B cell (primary cell): ENCODE results near the gene TOMM40L. TPM values are rescaled to one million over a fixed set of nuclear protein-coding genes. Genes with fewer than 3 reads are reported as not detected.

Source experiments
- ATAC-seq: fragments of 200-7000 bp; cut with Tn5 transposase; one replicate; pipeline ENCODE4 v1.10.0; 2021; ENCODE audit warnings: low read depth, mild to moderate bottlenecking, moderate number of reproducible peaks, moderate library complexity
- CTCF ChIA-PET: fragments of 350-600 bp; sonication (Branson Sonifier 250); formaldehyde crosslinking; loops from one replicate; lab custom pipeline; 2021; ENCODE audit warnings: antibody characterized with exemption, inconsistent platforms; lab: Charles Lee
- POLR2A ChIA-PET: fragments of 350-600 bp; sonication (Branson Sonifier 250); formaldehyde crosslinking; loops from one replicate; lab custom pipeline; 2021; ENCODE audit warnings: antibody characterized with exemption; lab: Charles Lee
- DNase-seq: peaks from one replicate; pipeline ENCODE4 v3.0.0; 2013
- H2AFZ ChIP-seq: 2 replicates; pipeline ENCODE4 v1.6.1; 2012; ENCODE audit warnings: mild to moderate bottlenecking, low read depth, low read length; ENCODE audit not compliant: insufficient read depth, poor library complexity, severe bottlenecking
- H3K27ac ChIP-seq, 2 donors: 1 replicate in 1 of 2; 2 replicates in 1 of 2; pipeline ENCODE4 v1.5.1; 2012 to 2013; ENCODE audit warnings: low read length in 2 of 2, mild to moderate bottlenecking in 2 of 2, moderate library complexity in 1 of 2
- H3K27me3 ChIP-seq, 4 experiments: fragments of 200-600 bp in 1 of 4; sonication (generic) in 1 of 4; replicated peaks in 1 of 4; 1 replicate in 2 of 4; 2 replicates in 2 of 4; pipeline versions ENCODE4 v1.6.1 to v1.7.0; 2013 to 2016; ENCODE audit warnings: low read length in 3 of 4, mild to moderate bottlenecking in 2 of 4, mixed read lengths in 1 of 4, moderate library complexity in 1 of 4; ENCODE audit not compliant: insufficient read depth in 4 of 4, control insufficient read depth in 3 of 4; ENCODE audit errors: control extremely low read depth in 1 of 4
- H3K36me3 ChIP-seq, 2 experiments: replicated peaks in 1 of 2; 1 replicate in 1 of 2; 2 replicates in 1 of 2; pipeline versions ENCODE4 v1.6.1 to v1.7.1; 2013; ENCODE audit warnings: low read length in 1 of 2; ENCODE audit not compliant: insufficient read depth in 2 of 2, control insufficient read depth in 1 of 2; ENCODE audit errors: control extremely low read depth in 1 of 2, extremely low read depth in 1 of 2
- H3K4me1 ChIP-seq, 2 donors: fragments of 200-600 bp in 1 of 2; sonication (generic) in 1 of 2; 1 replicate in 1 of 2; 2 replicates in 1 of 2; pipeline versions ENCODE4 v1.5.1 to v1.6.1; 2013 to 2017; ENCODE audit warnings: low read length in 2 of 2; ENCODE audit not compliant: control insufficient read depth in 2 of 2, insufficient read depth in 2 of 2
- H3K4me2 ChIP-seq: replicated peaks from 2 replicates; pipeline ENCODE3; 2012; ENCODE audit warnings: mild to moderate bottlenecking, low read depth, low read length; ENCODE audit not compliant: poor library complexity, severe bottlenecking
- H3K4me3 ChIP-seq, 5 experiments: fragments of 200-600 bp in 1 of 5; sonication (generic) in 1 of 5; 1 replicate in 3 of 5; 2 replicates in 2 of 5; pipeline versions ENCODE4 v1.5.1 to v1.7.0; 2011 to 2016; ENCODE audit warnings: low read length in 4 of 5, mild to moderate bottlenecking in 4 of 5, low read depth in 2 of 5, control low read depth in 1 of 5, moderate library complexity in 1 of 5; ENCODE audit not compliant: insufficient read depth in 1 of 5; ENCODE audit errors: control extremely low read depth in 1 of 5, extremely low read depth in 1 of 5
- H3K79me2 ChIP-seq: fragments of 200-600 bp; sonication (generic); one replicate; pipeline ENCODE4 v1.6.0; 2016; ENCODE audit warnings: low read length; ENCODE audit not compliant: control insufficient read depth, insufficient read depth
- H3K9ac ChIP-seq: fragments of 200-600 bp; sonication (generic); 2 replicates; pipeline ENCODE4 v1.6.1; 2017; ENCODE audit warnings: mild to moderate bottlenecking, low read length, moderate library complexity
- H3K9me3 ChIP-seq, 3 donors: one replicate each; pipeline versions ENCODE4 v1.6.1 to v1.7.1; 2013; ENCODE audit warnings: low read length in 2 of 3; ENCODE audit not compliant: control insufficient read depth in 2 of 3, insufficient read depth in 1 of 3; ENCODE audit errors: control extremely low read depth in 1 of 3
- H4K20me1 ChIP-seq: 2 replicates; pipeline ENCODE4 v1.6.0; 2012; ENCODE audit warnings: mild to moderate bottlenecking, low read length; ENCODE audit not compliant: insufficient read depth, control insufficient read depth, poor library complexity, severe bottlenecking
- H3K27ac Mint-ChIP-seq: one replicate; pipeline ENCODE4 v1.8.0; 2021; ENCODE audit warnings: mixed read lengths
- H3K27me3 Mint-ChIP-seq: one replicate; pipeline ENCODE4 v1.8.0; 2021; ENCODE audit warnings: mixed read lengths
- H3K4me1 Mint-ChIP-seq: one replicate; pipeline ENCODE4 v1.8.0; 2021; ENCODE audit warnings: mixed read lengths
- H3K4me3 Mint-ChIP-seq: one replicate; pipeline ENCODE4 v1.8.0; 2021; ENCODE audit warnings: mixed read lengths
- H3K9me3 Mint-ChIP-seq: one replicate; pipeline ENCODE4 v1.8.0; 2022; ENCODE audit warnings: mixed read lengths; ENCODE audit not compliant: insufficient read depth
- EZH2 ChIP-seq: IDR thresholded peaks from 2 replicates; pipeline ENCODE4 v1.6.1; 2012; ENCODE audit warnings: borderline replicate concordance, low read depth, mild to moderate bottlenecking, moderate library complexity, low read length; ENCODE audit not compliant: insufficient read depth, poor library complexity, severe bottlenecking
- WGBS: methylation state at CpG from one replicate; pipeline ENCODE4 v1.1.5; 2013; ENCODE audit warnings: missing lambda C conversion rate; ENCODE audit not compliant: insufficient coverage; 5-methylcytosine and 5-hydroxymethylcytosine counted together
- intact Hi-C: fragments of 100-400 bp; cut with micrococcal nuclease; formaldehyde crosslinking; loops from one replicate; pipeline ENCODE4 v1.10.0; 2022
- polyA plus RNA-seq: library from polyadenylated mRNA; depleted of rRNA; stranded (reverse); fragments of >200 nt; gene quantifications from 2 replicates; pipeline ENCODE4 v1.2.3, GENCODE V29; 2012
- total RNA-seq, 2 donors: library from RNA; stranded (reverse); fragments of 120-200 nt in 1 of 2; gene quantifications; 1 replicate in 1 of 2; 2 replicates in 1 of 2; pipeline versions ENCODE4 v1.2.3 to v1.2.4, GENCODE V29; 2013 to 2022
- TF ChIP-seq, protein P1 (sequence below): fragments of 200-600 bp; IDR thresholded peaks from one replicate; pipeline ENCODE4 v1.8.0; 2022; ENCODE audit warnings: antibody characterized with exemption, mild to moderate bottlenecking

Gene TOMM40L
- total and polyA plus RNA-seq, 2 donors (not counting 1 experiment from before 2014, with no cell fraction given): 6.5 to 9.2 TPM

DNA sequence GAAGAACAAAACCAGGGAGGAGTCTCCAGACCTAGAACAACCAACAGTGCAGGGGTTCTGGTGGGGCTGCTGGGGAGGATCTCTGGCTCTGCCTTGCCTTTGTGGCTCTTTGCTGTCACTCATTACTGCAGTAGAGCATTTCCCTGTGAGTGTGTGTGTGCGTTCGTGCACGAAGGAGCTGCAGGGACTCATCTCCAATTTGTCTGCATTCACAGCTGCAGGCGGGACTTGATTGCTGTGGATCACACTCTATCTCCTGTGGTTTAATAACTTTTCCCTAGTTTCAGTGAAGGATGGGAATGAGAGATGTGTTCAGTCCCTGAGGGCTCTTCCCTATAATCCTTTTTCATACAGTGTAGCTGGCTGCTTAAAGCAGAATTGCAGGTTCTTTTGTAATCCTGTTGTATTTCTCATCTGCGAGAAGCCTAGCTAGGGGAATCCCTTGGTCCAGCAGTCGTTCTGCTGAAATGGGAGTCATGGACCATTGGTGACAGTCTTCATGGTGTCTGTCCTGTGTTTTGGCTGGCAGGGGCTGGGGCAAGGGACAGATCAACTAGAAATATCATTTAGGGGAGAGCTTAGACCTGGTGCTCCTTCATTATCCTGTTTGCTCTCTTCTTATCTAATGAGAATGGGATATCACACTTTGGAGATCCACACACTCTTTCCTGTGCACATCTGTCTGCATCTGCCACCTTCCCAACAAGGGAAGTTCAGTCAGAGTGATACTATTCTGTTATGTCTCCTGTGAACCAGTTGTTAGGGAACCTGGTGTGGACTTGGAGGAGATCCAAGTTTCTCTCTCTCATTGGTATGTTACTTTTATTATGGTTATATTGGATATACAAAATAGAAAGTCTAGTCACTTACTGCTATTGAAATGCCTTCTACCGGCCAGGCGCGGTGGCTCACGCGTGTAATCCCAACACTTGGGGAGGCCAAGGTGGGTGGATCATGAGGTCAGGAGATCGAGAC is 35.7 kb downstream of the TOMM40L start:
- peak; percentile 20 for DNase-seq
- peaks cover 57% of the 10 kb centered on the region for H3K27me3 Mint-ChIP-seq
- H3K79me2 ChIP-seq: no peaks in the 10 kb centered on the region

More for the DNA sequence above, 35.7 kb downstream of the TOMM40L start:
- Mint-ChIP-seq H3K9me3 (peaks cover 9% of the 10 kb centered on the region), H3K4me1 (peaks cover 35% of the 10 kb centered on the region), H3K4me3 (peak overlapping the region; percentile 21), H3K27ac (no peak overlapping the region)
- Histone ChIP-seq H3K36me3 (no peaks in the 10 kb centered on the region), H3K9ac (no peak overlapping the region), H3K4me1 (peaks cover 18 to 22% of the 10 kb centered on the region in 2 donors), H3K4me3 (no peak overlapping the region), H3K27ac (no peak overlapping the region), H3K4me2 (no peak overlapping the region), H3K27me3 (peaks cover 0 to 54% (median 34%) of the 10 kb centered on the region in 4 experiments), H2AFZ (no peak overlapping the region), H3K9me3 (peaks cover 0 to 26% (median 15%) of the 10 kb centered on the region in 3 donors), H4K20me1 (no peaks in the 10 kb centered on the region)
- TF ChIP-seq, protein P1, sequence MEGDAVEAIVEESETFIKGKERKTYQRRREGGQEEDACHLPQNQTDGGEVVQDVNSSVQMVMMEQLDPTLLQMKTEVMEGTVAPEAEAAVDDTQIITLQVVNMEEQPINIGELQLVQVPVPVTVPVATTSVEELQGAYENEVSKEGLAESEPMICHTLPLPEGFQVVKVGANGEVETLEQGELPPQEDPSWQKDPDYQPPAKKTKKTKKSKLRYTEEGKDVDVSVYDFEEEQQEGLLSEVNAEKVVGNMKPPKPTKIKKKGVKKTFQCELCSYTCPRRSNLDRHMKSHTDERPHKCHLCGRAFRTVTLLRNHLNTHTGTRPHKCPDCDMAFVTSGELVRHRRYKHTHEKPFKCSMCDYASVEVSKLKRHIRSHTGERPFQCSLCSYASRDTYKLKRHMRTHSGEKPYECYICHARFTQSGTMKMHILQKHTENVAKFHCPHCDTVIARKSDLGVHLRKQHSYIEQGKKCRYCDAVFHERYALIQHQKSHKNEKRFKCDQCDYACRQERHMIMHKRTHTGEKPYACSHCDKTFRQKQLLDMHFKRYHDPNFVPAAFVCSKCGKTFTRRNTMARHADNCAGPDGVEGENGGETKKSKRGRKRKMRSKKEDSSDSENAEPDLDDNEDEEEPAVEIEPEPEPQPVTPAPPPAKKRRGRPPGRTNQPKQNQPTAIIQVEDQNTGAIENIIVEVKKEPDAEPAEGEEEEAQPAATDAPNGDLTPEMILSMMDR: no peak
- no peak for TF ChIP-seq EZH2
- ATAC-seq: peak; percentile 48
- CTCF ChIA-PET: interaction anchor here (0.9 kb wide), 1 partner anchor 69 kb away, joined by 3 read pairs; no protein-coding TSS in a partner anchor
- no CpG with 5 or more reads among the region's 12 CpGs for WGBS
- POLR2A ChIA-PET: no interaction called here
- intact Hi-C loops: no loop called here
